Endothelial cell of hepatic sinusoid (primary cell): ENCODE measurements around the gene RAVER1.

Experiments used
- in situ Hi-C: cut with HindIII; loops from 2 replicates; pipeline ENCODE4 v1.10.0; 2017; ENCODE audit warnings: low sequenced_read_pairs

Gene RAVER1

GRCh38 chr19:10271543-10272086, 61.7 kb downstream of the RAVER1 start:
- in situ Hi-C loops, result no loop called here

- in situ Hi-C loops, result no loop called here
Measured at GRCh38 chr19:10270616-10271394, 62.5 kb downstream of the RAVER1 start, which contains the start of gene ICAM1. Gene ICAM1 (plus strand): TSS chr19:10271120. CDS start chr19:10271160, 40 bp downstream.

- in situ Hi-C loops, result no loop called here
Measured at GRCh38 chr19:10270180-10270615, 63.1 kb downstream of the RAVER1 start.

GRCh38 chr19:10269333-10270179, 63.8 kb downstream of the RAVER1 start:
- in situ Hi-C loops, result no loop called here

GRCh38 chr19:10268071-10268470, 65.3 kb downstream of the RAVER1 start:
- in situ Hi-C loops, result no loop called here

- in situ Hi-C loops, result no loop called here
Measured at GRCh38 chr19:10266706-10267105, 66.6 kb downstream of the RAVER1 start.
